Measurements from ENCODE around the gene GRIN1. TPM values are rescaled to one million over a fixed set of nuclear protein-coding genes. Genes with fewer than 3 reads are reported as not detected.

Gene GRIN1
- polyA plus RNA-seq, 2 of the 4 experiments (the other 2 are of a cell fraction): 0.13 to 0.45 TPM

GRCh38 chr9:137163365-137163715 lies 24.4 kb downstream of the GRIN1 start:
- TF ChIP-seq MAX (IDR thresholded peaks at IDR 0.05) (no peak), SREBF2 (IDR thresholded peaks at IDR 0.05) (no peak), HMGXB4 (CRISPR knock-in tag; IDR thresholded peaks at IDR 0.05; ENCODE audit: borderline replicate concordance) (no peak), CHD2 (IDR thresholded peaks at IDR 0.05; ENCODE audit: low read length, partially characterized antibody) (peak; percentile 46), TFCP2L1 (CRISPR knock-in tag; IDR thresholded peaks at IDR 0.05) (no peak), POLR2AphosphoS2 (conservative IDR thresholded peaks at IDR 0.05; ENCODE audit: low read length) (no peak), MYC (IDR thresholded peaks at IDR 0.05; ENCODE audit: borderline replicate concordance, low read length) (no peak), ELK1 (IDR thresholded peaks at IDR 0.05; ENCODE audit: low read depth, low read length) (no peak), BHLHE40 (IDR thresholded peaks at IDR 0.05; ENCODE audit: low read depth, low read length) (no peak), HOXA7 (CRISPR knock-in tag; IDR thresholded peaks at IDR 0.05) (no peak), POLR2A (IDR thresholded peaks at IDR 0.05; ENCODE audit: low read length) (peak; percentile 19; the same call in 1 of the 2 replicates), REST (IDR thresholded peaks at IDR 0.05) (no peak), BCL3 (IDR thresholded peaks at IDR 0.05) (no peak)
- peak overlapping the region; percentile 38 for H3K4me3 ChIP-seq
- FAIRE-seq: no peak
- ATAC-seq: peak; percentile 20 to 49; a peak in 4 of 6 replicates
- peak overlapping the region; percentile 54 to 85 for H3K27ac ChIP-seq
- H3K9me3 ChIP-seq: no peaks in the 10 kb centered on the region
- WGBS (ENCODE audit: missing lambda C conversion rate): 61% methylated on average over 15 of the region's 26 CpGs
- ChIA-PET CTCF (interaction anchor here (0.7 to 7.4 kb wide), 12 partner anchors 8 to 96 kb away, joined by 3 to 57 read pairs (median 4); partner anchors contain the start of genes LRRC26, RNF224, SSNA1 and TMEM210), POLR2A (interaction anchor here (0.6 to 2.1 kb wide), 7 partner anchors 13 to 78 kb away, joined by 3 to 9 read pairs (median 4); partner anchors contain the start of genes RNF224, TPRN and TUBB4B)
- DNase-seq (ENCODE audit: low read depth in 1 of 2, low spot score in 1 of 2): peak in 1 of 2 experiments; percentile 78
- H3K4me2 ChIP-seq: peak overlapping the region; percentile 76
- peaks cover 35% of the 10 kb centered on the region for H3K4me1 ChIP-seq

- H3K4me3 ChIP-seq: no peak overlapping the region
- no peak for FAIRE-seq
These were observed 24.9 kb downstream of the GRIN1 start for GRCh38 chr9:137163805-137164204.

More at GRCh38 chr9:137163805-137164204, 24.9 kb downstream of the GRIN1 start:
- no peak for TF ChIP-seq MYC (IDR thresholded peaks at IDR 0.05; ENCODE audit: borderline replicate concordance, low read length)
- no peak for TF ChIP-seq CTCF (IDR thresholded peaks at IDR 0.05)
- TF ChIP-seq EP300 (IDR thresholded peaks at IDR 0.05): no peak
- Histone ChIP-seq H3K4me1 (peaks cover 38% of the 10 kb centered on the region), H3K4me2 (peak overlapping the region; percentile 76; the same call in 2 of the 3 replicates), H3K9me3 (no peaks in the 10 kb centered on the region), H3K27ac (no peak overlapping the region; a peak in 1 of 6 replicates)
- 88% methylated on average over 13 of the region's 22 CpGs for WGBS (ENCODE audit: missing lambda C conversion rate)
- DNase-seq (ENCODE audit: low read depth in 1 of 2, low spot score in 1 of 2) (no peak), ATAC-seq (no peak)
- POLR2A ChIA-PET: interaction anchor here (1.0 kb wide), 1 partner anchor 41 kb away, joined by 4 read pairs; no protein-coding TSS in a partner anchor
- CTCF ChIA-PET: interaction anchor here (0.6 to 7.4 kb wide), 7 partner anchors 7 to 73 kb away, joined by 3 to 57 read pairs (median 6); partner anchors contain the start of genes LRRC26, RNF224, SSNA1 and TMEM210
